ENCODE results near the gene DAZAP2.

DAZAP2 gene

GRCh38 chr12:51238510-51239334 is at the start of gene DAZAP2:
TSS of gene DAZAP2 (plus strand) at chr12:51238826. CDS start at chr12:51238908, 82 bp downstream.
- DNase-seq (ENCODE audit: low read depth) = peak; percentile 92

- DNase-seq (ENCODE audit: low read depth) = no peak
Measured at GRCh38 chr12:51189790-51190355, 48.8 kb upstream of the DAZAP2 start.

GRCh38 chr12:51190820-51191219 is 47.8 kb upstream of the DAZAP2 start:
- no peak for DNase-seq (ENCODE audit: low read depth)

- no peak for DNase-seq (ENCODE audit: low read depth)
Measured at GRCh38 chr12:51191516-51192283, 46.9 kb upstream of the DAZAP2 start.

- DNase-seq (ENCODE audit: low read depth) = no peak
Measured at GRCh38 chr12:51192284-51192671, 46.3 kb upstream of the DAZAP2 start.

- DNase-seq (ENCODE audit: low read depth) = no peak
Measured at GRCh38 chr12:51195841-51196240, 42.8 kb upstream of the DAZAP2 start.

GRCh38 chr12:51196547-51196946 is 42.1 kb upstream of the DAZAP2 start:
- no peak for DNase-seq (ENCODE audit: low read depth)

GRCh38 chr12:51197736-51198567 is 40.7 kb upstream of the DAZAP2 start:
- no peak for DNase-seq (ENCODE audit: low read depth)

- DNase-seq (ENCODE audit: low read depth) = no peak
Measured at GRCh38 chr12:51198568-51199365, 39.9 kb upstream of the DAZAP2 start.

- no peak for DNase-seq (ENCODE audit: low read depth)
Measured at GRCh38 chr12:51199366-51199945, 39.2 kb upstream of the DAZAP2 start.

- DNase-seq (ENCODE audit: low read depth) = no peak
Measured at GRCh38 chr12:51200156-51200555, 38.5 kb upstream of the DAZAP2 start.

- no peak for DNase-seq (ENCODE audit: low read depth)
Measured at GRCh38 chr12:51200806-51201205, 37.8 kb upstream of the DAZAP2 start.

- DNase-seq (ENCODE audit: low read depth) = no peak
Measured at GRCh38 chr12:51202718-51203117, 35.9 kb upstream of the DAZAP2 start.

- DNase-seq (ENCODE audit: low read depth) = no peak
Measured at GRCh38 chr12:51205350-51205749, 33.3 kb upstream of the DAZAP2 start.

- no peak for DNase-seq (ENCODE audit: low read depth)
Measured at GRCh38 chr12:51208016-51208660, 30.5 kb upstream of the DAZAP2 start.

GRCh38 chr12:51209259-51209658 is 29.4 kb upstream of the DAZAP2 start:
- no peak for DNase-seq (ENCODE audit: low read depth)

GRCh38 chr12:51210690-51211395 is 27.8 kb upstream of the DAZAP2 start:
- no peak for DNase-seq (ENCODE audit: low read depth)

- no peak for DNase-seq (ENCODE audit: low read depth)
Measured at GRCh38 chr12:51214895-51215294, 23.7 kb upstream of the DAZAP2 start.

- DNase-seq (ENCODE audit: low read depth) = no peak
Measured at GRCh38 chr12:51216642-51217041, 22.0 kb upstream of the DAZAP2 start.

Measured in stimulated activated CD8-positive, alpha-beta memory T cell treated with anti-CD3 and anti-CD28 coated beads, Interleukin-4, amount 100 ng/mL, for 24 hours (primary cell).